GDM1 (cell line): Measurements from ENCODE around the gene EXOC8.
A peak's percentile ranks its signal among the peaks of the same experiment; 100 is the strongest.

Source experiments
- DNase-seq: peaks from one replicate; lab custom pipeline; 2025; lab: John Stamatoyannopoulos, UW

The EXOC8 gene

GRCh38 chr1:231337472-231338269 is at the start of gene EXOC8:
Gene EXOC8, minus strand, starts transcription at chr1:231337852. Its CDS starts 107 bp downstream, at chr1:231337745.
- DNase-seq, result peak; percentile 97

DNA sequence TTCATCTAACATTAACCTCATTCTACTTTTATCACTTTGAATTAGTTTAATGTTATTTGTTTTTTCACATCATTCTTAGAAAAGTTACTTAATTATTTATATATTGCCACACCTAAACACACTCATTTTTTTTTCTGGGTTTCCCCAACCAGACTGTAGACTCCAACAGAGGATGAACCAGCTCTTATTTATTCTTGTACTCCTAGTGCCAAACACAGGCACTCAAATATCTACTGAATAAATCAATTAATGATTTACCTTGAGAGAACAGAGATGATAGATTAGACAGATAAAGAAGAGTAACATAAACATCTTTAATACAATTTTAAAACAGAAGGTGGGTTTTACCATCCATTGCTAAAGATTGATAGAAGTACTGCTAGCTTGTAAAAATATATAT is 48.8 kb upstream of the EXOC8 start:
- DNase-seq, result no peak

DNA sequence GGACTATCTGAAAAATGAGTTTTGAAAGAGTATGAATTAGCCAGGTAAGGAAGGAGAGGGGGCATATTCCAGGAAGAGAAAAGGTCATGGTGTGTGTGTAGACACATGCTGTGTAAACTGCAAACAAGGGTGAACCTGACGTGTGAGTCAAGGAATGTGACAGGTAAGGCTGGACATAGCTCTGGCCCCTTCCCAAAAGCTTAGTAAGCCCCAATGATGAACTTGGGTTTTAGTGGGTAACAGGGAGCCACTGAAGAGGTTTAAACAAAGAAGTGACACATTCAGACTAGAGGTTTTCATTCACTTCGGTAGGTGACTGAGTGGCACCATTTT is 47.7 kb upstream of the EXOC8 start:
- DNase-seq, result no peak

GRCh38 chr1:231384696-231385415 is 47.2 kb upstream of the EXOC8 start:
- no peak for DNase-seq

- DNase-seq, result no peak
Measured at GRCh38 chr1:231383159-231383860, 45.7 kb upstream of the EXOC8 start.

GRCh38 chr1:231382426-231382825 is 44.8 kb upstream of the EXOC8 start:
- no peak for DNase-seq

DNA sequence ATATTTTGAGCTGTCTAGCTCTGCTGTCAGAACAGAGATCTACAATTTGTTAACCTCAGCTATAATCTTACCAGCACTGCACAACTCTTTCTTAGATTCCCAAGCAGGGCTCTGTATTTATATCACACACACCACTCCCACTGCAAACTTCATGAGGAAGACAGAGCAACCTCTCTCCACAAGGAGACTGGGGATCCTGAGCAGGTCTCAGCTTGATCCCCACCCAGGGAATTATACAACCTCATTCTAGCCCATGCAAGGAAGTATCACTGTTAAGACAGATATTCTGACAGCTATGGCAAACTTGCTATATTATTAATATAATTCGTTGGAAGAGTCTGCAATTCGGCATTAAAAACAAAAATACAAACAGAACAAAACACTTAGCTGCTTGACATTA is 44.1 kb upstream of the EXOC8 start:
- no peak for DNase-seq

DNA sequence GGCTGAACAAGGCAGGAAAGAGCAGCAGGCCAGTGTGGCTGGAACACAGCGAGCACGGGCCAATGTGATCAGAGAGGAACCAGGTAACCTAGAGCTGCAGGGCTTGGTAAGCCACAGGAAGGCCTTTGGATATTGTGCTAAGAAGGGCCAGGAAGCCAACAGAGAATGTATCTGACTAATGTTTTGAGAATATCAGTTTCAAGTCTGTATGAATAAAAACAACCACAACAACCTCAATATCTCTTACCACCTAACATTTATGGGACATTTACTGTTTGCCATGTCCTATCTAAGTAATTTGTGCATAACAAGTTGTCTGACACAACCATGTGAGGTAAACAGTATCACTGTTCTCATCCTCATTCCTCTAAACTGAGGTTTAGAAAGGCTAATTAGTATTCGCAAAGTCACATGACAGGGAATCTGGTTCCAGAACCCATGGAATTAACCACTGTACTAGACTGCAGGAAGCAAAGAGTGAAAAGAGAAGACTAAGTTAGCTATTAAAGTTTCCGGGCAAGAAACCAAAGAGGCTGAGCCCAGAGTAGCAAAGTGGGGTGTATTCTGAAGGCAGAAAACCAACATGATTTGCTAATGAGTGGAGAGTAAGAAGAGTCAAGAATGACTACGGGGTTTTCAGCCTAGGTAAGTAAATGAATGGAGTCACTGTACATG is 39.4 kb upstream of the EXOC8 start:
- DNase-seq, result no peak

- DNase-seq, result no peak
Measured at GRCh38 chr1:231376101-231376500, 38.4 kb upstream of the EXOC8 start.

- DNase-seq, result no peak
Measured at GRCh38 chr1:231374394-231374793, 36.7 kb upstream of the EXOC8 start.

- DNase-seq, result no peak
Measured at GRCh38 chr1:231372501-231372900, 34.8 kb upstream of the EXOC8 start.

DNA sequence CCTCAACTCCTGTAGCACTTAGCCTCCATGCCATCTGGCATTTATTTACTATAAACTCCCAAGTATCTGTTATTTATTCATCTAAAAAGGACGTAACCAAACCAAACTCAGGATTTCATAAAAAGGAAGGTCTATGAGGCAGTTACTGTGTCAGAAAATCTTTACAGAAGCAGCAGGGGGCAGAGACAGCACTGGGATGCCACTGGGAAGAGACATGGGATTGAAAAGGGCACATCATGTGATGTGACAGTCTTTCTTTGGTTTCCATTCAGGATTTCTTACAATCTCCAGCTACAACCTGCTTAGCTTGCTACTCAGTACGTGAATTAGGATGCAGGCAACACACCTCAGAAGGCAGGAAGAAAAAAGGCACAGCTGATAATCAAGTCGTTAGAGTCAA is 31.6 kb upstream of the EXOC8 start:
- no peak for DNase-seq

DNA sequence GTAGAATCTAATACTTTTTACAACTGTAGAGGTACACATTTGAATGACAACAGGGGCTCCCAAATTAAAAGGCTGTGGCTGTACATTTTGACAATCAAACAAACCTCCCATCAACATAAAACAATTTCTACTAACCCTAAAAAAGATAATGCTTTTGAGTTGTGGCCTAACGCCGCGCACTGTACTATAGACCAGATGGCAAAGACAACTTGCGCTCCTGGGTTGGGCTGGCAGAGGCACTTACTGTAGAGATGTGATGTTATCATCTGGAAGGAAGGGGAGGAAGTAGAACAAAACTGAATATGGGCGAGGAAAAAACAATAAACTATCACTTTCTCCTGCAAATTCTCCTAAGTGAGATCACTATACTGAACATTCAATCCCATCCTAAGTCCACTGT is 26.5 kb upstream of the EXOC8 start:
- DNase-seq, result no peak

GRCh38 chr1:231363624-231364023 is 26.0 kb upstream of the EXOC8 start:
- no peak for DNase-seq

DNA sequence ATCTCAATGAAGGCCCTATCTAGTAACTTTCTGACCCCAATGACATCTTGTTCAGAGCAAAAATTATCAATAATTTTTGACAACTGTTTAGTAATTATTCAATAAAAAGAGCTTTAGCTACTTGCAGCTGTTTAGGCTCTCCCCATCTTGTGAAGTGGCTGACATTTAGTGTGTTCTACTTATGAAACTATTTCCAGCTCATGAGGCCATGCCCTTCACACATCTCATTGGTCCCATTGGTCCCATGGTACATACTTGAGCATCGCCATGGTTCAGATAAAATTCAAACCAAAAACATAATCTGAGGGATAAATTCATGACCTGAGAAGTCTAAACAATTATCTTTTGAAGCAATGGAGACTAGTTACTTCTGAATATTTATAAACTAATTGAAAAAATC is 24.7 kb upstream of the EXOC8 start:
- DNase-seq, result no peak

DNA sequence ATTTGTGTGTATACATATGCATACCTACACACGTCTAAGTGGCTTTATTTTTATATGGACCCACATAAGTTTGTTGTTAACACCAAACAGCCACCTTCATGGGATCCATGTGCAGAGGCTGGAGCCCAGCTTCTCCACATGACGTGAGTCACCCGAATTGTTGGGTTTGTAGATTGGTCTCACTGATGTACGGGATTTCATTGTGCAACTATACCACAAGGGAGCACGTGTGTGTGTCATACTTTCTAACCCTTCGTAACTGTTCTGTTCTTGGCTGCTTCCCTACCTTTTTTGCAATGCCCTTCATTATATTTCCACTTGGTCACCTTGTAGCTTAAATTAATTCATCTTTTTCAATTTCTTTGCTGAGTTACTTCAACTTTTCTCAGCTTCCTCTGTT is 21.5 kb upstream of the EXOC8 start:
- DNase-seq, result no peak

- peak; percentile 30 for DNase-seq
Measured at GRCh38 chr1:231357831-231358354, 20.2 kb upstream of the EXOC8 start.

- no peak for DNase-seq
Measured at GRCh38 chr1:231357187-231357772, 19.6 kb upstream of the EXOC8 start.

DNA sequence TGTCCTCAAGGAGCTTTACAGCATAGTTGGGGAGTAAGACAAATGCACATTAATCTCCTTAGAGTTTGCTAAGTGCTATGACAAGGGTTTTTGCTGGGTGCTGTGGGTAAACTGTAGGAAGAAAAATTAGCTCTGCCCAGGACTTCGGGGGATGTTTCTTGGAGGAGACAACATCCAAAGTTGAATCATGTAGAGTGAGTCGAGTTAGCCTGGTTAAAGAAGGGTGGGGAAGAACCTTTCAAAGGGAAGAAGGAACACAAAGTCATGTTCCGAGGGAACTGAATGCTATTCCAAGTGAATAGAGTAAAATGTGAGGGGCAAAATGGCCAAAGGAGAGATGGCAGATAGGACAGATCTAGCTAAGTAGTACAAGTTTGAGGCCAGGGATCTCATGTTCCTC is 17.5 kb upstream of the EXOC8 start:
- DNase-seq, result no peak

- DNase-seq, result no peak
Measured at GRCh38 chr1:231354330-231355020, 16.8 kb upstream of the EXOC8 start.

DNA sequence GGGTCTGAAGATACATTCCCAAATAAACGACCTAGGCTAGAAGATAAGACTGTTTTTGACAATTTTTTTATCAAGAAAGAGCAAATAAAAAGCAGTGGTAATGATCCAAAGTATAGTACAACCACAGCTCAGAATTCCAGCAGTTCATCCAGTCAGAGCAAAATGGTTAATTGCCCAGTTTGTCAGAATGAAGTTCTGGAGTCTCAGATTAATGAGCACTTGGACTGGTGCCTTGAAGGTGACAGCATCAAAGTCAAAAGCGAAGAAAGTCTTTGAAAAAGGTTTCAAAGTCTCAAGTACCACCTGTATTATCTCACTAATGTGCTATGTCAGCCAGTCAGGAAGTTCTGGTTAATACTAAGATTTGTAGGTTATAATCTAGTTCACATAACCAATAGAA is 15.4 kb upstream of the EXOC8 start:
- DNase-seq, result no peak
